IPS DF 19.7 (cell line): ENCODE results near the gene METTL3.

Experiments
- DNase-seq: peaks from one replicate; pipeline ENCODE4 v3.0.0-alpha.2; 2013; ENCODE audit warnings: low read depth, low spot score

METTL3 gene

DNA sequence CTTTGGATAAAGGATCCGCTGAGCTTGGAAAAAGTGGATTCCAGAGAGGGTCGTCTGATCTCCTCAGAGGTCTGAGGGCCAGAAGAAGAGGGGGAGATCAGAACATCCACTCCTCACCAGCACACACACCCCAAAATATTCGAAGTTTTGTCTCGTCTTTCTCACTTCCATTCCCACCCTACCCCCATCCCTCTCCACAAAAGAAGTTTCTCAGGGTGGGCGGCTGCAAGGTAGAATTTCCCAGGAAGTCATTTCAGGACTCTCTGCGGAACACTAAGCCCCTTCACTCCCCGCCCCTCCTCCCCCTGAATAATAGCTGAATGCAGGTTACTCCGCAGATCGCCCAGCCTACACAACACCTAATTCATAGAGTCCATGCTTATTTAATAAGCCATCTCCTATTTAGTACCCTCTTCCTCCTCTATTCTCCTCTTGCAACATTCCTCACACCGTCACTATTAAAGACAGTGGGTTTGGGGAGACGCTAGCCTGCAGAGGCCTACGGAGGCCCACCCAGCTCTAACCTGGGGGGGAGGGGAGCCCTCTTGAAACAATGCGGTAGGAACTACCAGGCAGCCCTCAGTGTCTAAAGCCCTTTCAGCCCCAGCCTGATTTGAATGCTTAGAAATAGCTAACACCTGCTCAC is 15.7 kb upstream of the METTL3 start:
- DNase-seq: no peak

DNA sequence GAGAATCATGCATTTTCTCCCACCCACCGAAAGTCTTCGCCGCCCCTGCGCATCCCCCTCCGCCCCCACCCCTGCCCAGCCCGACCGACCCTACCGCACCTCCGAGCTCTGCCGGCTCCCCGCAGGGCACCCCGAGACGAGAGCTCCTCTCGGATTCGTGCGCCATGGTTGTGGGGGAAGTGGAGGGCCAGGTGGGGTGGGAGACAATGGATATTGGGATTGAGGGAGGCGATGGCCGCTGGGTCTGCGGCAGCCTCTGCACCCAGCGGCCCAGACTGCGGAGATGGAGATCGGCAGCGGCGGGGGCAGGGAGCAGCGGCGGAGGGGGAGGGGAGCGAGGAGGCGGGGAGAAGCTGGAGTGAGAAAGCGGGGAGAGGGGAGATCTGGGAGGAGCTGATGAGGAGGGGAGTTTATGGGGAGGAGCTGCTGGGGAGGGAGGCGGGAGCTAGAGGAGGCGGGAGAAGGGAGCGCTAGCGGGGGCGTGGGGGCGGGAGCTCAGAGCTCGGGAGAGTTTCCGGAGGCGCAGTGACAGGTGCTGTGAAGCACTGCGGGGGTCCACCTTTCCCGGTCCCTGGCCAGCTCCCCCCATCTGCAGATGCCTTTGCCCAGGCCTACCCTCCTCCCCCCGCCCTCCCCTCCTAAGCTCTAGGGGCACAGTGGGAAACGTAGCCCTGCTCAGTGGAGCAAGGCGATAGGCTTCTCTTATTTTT is 15.0 kb upstream of the METTL3 start, which contains the start of gene SALL2:
TSS of gene SALL2 (minus strand) at position 385 of the 710 bp plus-strand sequence. CDS start at position 166, 219 bp downstream.
- peak; percentile 96 for DNase-seq

DNA sequence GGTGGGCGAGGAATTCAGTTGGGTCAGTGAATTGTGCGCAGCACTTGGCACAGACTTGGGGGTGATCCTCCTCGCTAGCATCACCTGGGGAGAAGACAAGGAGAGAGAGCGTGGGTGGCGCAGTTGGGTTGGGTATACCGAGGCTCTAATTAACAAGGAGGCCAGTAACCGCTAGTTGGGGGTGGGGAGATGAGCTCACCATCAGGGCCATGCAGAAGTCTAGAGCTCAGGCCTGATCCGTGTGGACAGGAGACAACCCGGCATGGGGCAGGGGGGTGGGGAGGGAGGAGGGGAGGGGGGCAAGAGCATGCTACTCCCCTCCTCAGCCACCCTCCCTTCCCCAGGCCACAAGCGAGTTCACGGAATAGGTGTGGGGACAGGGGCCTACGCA is 14.4 kb upstream of the METTL3 start:
- no peak for DNase-seq

DNA sequence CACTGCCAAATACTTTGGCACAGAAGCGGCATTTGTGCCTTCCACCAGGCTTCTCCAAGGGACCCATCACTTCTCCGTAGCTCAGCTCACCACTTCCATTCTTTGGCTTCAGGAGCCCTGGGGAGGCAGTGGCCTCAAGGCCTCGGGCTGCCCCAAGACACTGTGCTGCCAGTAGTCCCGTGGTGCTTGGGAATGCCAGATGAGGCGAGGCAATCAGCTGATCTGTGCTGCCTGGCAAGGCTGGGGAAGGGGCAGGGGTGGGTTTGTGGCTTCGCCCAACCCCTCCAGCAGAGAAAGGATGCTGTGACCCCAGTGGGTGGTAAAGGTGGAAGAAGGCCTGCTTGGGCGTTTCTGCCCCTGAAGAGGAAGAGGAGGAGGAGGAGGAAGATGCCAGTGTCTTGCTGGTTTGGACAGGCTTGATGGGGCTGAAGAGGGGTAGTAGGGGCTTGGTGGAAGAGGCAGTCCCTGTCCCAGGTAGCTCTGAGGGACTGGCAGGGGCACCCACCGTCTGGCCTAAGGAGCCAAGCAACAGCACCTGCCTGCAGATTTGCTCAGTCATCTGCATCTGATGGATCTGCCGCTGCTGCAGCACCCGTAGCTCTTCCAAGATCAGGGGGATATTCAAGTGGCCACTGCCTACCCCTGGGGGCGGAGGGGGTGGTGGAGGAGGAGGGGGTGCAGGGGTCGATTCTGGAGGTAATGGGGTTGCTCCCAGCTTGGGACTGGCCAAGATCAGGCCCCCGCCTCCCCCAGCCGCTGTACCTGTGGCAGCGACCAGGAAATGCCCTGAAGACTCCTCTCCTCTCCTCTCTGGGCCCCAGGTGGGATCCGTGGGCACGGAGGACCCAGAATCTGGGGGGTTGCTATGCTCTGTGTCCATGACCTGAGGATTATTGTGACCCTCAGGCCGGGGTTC is 13.7 kb upstream of the METTL3 start:
- no peak for DNase-seq

DNA sequence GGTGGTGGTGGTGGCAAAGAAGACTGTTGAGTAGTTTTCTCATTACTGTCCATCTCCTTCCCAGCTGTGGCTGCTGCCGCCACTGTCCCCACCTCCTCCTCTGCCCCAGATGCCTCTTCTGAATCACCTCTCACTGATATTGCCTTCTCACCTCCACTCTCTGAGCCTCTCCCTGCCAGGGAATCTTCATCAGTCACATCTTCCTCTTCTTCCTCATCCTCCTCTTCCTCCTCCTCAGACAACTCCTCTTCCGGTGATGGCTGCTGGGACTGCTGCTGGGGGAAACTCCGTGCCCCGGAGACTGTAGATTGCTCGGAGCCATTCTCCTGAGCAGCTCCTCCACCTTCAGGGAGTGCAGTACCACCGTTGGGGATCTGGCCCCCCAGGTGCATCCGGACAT is 12.1 kb upstream of the METTL3 start:
- no peak for DNase-seq

DNA sequence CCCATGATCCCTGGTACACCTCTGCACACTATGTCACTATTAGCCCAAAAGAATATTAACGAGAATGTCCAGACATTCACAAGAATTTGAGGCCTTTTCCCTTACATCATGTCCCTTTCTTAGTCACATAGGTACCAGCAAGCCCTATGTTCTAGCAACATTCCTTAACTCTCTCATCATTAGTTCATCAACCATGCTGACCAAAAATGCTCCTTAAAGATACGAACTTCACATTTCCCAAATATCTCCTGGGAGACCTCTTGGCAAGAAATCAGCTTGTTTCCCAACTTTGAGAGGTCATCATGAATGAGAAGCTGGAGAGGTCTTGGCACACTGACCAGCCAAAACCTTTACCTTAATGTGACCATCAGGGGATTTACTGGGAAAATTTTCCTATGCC is 10.4 kb upstream of the METTL3 start:
- no peak for DNase-seq

DNA sequence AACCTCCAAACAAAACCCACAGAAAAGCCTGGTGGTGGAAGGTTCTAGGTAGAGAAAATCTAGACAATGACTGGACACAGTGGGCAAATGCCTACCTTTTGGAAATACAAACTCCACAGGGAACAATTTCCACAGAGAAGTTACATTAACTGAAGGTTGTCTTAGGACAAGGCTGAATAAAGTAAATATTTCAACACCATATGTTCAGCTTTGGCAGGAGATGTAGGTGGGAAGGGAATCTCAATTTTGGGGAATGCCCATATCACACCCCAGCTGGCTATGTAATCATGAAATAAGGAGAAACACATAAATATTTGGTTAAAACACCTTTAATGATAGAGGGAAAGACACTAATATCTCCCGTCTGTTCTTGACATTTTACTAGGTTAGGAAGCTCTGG is 9.6 kb upstream of the METTL3 start:
- no peak for DNase-seq

DNA sequence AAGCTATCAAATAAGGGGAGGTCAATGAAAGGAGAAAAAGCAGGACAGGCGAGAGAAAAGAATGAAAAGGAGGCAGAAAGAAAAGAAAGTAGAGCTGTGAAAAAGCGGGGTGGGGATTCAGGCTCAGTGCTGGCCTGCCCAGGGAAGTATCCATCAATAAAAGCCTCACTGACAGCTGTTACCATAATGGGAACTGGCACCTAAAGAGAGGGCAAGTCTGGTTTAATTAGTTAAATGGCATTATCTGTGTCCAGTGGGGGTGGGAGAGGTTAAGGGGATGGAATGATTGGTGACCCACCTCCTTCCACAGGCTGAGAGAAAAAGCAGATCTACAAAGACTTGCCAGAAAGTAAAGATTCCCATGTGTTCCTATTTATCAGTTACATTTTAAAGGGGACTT is 7.6 kb upstream of the METTL3 start:
- DNase-seq: no peak

DNA sequence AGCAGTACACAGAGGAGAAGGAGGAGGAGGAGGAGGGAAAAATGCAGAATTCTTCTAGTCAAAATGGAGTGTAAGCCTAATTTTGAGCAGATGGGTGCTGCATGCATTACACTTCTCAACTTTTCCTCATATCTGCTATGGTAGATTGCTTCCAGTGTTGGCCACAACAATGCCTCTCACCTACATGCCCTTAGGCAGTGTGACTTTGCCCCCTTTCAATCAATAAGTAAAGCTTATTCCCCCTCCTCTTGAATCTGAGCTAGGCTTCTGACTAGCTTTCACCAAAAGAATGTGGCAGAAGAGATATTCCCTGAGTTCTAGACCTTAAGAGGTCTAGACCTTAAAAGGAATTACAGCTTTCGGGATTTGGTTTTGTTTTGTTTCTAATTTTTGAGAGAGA is 3.2 kb upstream of the METTL3 start:
- DNase-seq: no peak

DNA sequence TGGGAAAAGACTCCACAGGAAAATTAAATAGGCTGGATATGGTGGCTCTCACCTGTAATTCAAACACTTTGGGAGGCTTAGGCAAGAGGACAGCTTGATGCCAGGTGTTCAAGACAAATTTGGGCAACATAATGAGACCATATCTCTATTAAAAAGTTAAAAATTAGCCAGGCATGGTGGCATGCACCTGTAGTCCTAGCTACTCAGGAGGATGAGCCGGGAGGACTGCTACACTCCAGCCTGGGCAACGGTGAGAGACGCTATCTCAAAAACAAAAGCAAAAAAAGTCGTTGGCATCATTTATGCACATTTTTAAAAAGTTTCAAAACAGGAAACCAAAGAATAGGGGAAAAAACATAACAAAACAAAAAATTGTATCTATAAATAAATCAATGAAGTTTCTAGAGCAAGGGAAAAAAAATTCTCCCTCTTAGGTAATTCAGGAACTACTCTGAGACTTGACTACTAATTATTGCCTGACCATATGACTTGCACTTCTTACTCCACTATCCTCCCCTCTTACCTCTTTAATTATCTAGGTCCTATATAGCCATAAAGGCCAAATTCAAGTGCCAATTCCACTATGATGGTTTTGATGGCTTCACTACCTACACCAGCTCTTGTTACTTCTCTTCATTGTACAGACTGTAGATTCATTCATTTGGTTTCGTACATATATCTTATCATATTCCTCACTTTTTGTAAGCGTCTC is 1.6 kb downstream of the METTL3 start:
- no peak for DNase-seq

DNA sequence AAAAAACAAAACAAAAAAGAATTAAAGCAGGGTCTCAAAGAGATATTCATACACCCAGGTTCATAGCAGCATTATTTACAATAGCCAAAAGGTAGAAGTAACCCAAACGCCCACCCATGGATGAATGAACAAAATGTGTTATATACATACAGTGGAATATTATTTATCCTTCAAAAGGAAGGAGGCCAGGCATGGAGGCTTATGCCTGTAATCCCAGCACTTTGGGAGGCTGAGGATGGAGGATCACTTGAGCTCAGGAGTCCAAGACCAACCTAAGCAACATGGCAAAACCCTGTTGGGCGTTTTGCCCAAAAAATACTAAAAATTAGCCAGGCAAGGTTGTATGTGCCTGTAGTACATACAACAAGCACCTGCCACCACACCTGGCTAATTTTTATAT is 4.6 kb downstream of the METTL3 start:
- DNase-seq: no peak

DNA sequence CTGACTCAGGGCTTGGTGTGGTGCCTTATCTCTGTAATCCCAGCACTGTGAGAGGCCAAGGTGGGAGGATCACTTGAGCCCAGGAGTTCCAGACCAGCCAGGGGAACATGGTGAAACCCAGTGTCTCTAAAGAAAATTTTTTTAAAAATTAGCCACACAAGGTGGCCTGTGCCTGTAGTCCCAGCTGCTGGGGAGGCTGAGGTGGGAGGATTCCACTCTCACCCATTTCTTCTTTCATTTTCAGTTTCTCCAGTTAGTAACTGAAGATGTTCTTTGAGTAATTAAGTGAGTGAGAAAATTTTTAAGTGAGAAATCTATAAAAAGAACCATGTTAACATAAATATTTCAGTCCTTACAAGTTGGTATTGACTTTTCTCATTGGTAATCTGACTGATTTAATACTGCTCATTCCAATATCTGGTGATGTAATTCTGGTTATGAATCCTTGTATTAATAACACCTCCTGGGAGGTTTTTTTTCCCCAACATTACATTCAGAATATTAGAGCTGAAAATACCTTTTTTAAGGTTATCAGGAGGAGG is 6.1 kb downstream of the METTL3 start:
- DNase-seq: no peak

DNA sequence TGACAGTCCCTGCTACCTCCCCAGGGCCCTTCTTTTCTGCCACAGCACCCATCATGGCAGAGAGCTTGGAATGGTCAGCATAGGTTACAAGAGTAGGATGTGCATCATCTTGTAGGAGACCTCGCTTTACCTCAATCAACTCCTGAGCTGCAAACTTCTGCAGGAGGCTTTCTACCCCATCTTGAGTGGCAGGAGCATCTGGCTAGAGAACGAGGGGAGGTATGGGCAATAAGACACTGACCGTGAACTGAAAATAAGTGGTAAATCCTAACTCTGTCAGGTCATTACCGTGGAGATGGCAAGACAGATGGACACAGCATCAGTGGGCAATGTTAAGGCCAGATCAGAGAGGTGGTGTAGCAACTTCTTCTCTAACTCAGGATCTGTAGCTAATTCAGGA is 7.8 kb downstream of the METTL3 start:
- no peak for DNase-seq

DNA sequence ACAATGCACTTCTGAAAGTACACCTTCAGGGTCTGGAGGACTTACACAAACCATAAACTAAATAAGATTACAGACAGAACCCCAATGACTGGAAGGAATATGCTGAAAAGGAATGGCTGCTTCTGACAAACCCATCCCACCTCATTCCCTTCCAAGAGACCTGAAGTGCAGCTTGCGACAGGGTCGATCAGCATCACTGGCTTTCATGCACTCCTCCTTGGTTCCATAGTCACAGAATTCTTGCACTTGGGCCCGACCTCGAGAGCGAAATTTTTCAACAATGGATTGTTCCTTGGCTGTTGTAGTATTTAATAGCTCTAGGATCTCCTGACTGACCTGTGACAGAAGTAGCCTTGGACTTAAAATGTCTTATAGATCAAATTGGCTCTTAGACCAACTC is 9.6 kb downstream of the METTL3 start:
- no peak for DNase-seq

DNA sequence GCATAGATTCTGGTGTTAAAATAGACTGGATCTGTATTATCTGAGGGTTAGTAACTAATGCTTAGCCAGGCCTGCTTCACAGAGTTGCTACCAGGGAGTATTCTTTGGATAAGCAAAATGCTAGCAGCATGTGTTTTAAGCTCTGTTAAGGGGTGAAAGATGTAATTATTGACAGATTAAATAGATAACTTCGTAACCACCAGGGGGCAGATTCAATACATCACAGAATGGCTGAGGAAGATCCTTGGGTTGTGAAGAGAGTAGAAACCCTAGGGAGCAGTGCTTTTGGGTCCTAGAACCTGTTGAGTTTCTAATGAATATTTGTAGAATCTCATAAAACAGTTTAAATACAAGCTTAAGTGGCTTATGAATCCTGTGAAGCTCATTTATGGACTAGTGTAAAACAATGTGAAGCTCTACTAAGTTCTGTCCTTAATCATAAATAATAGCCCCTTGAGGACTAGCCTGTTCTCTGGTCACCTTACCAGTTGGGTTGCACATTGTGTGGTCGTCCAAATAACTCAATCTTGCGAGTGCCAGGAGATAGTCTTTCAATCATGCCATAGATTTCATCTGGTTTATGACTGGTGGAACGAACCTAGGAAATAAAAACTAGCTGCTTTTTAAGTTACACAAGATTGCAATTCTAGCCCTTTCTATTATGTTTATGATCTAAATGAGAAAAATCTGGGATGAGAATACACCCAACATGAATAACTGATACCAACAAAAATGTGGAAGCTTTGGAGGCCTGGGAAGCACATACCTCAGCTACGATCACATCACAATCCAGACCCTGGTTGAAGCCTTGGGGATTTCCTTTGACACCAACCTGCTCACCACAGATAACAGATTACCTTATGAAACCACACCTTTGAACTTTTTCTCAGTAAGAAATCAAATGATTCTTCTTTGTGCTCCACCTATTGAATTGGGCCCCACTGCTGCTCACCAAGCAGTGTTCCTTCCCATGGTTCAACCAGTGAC is 12.3 kb downstream of the METTL3 start:
- DNase-seq: peak; percentile 40

DNA sequence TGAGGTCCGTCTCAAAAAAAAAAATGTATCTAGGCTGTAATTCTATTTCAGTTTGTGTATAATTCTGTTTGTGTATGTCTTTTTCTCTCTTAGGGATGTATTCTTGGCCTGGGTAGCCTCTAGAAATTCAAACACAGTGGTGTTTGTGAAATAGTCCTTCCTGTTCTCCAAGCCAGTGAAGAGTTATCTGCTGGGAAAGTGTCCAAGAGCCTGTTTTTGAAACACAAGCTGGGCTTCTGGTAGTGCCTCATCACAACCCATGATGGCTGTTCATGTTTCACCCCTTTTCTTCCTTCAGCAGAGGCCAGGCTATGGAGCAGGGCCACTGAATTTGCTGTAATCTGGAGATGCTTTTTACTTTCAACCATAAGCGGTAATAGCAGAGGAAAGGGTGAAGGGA is 14.7 kb downstream of the METTL3 start:
- DNase-seq: no peak

DNA sequence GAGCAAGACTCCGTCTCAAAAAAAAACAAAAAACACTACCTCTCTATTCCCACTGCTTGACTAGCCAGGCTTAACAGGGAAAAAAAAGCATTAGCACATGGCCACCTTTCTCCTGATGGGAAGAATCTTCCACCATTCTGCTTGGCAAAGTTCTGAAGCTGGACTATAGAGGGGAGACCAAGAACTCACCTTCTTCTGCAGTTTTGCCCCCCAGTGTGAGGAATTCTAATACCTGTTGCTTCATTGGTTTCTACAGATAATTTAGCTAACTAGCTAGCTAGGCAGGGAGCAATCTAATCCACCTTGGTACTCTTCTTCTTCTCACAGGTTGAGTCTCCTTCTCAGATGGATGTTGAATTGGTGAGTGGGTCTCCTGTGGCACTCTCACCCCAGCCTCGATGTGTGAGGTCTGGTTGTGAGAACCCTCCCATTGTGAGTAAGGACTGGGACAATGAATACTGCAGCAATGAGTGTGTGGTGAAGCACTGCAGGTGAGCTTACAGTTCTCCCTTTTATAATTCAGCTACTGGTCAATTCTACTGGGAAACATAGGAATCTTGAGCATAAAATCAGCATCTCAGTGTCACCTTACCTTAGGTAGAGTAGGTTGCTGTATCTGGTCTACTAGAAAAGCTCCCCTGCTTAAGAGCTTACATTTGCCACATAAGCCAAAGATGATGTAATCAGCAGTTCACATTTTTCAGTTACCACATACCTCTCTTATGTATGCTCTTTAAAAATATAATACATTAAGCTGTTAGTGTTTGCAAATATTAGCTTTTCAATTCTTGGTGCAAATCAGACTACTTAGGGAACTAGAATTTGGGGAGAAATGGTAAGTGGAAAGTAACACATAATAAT is 16.0 kb downstream of the METTL3 start:
- no peak for DNase-seq

DNA sequence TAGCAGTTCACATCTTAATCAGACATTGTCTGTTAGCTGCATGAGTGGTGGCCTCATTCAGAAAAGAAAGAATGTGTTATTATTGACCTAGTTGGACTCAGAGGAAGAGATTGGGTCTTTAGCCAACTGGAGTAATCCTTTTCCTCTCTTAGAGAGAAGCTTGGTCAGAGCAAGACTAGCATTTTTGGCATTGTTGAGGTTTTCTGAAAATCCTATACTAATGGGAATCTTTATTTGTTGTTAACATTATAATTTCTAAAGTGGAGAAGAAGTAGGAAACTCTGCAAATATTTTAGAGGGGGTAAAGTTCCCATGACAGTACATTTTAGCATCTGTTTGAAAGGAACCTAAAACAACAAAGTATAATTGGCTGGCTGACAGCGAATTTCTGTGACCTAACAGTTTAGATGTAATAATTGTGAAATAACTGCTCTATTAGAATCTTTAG is 24.5 kb downstream of the METTL3 start:
- DNase-seq: no peak
